Activated CD4-positive, alpha-beta T cell treated with anti-CD3 and anti-CD28 coated beads, Interleukin-2, amount 50 U/mL, for 24 hours (primary cell): ENCODE results near the gene ATP6V1E1.
"Not testable (repeated sequence)": the region's sequence is repeated elsewhere in the genome, so short reads cannot be mapped to it uniquely, and the experiment has no call there.

ENCODE experiments used
- DNase-seq, 2 donors: peaks; one replicate each; pipeline ENCODE4 v3.0.0-alpha.2; 2020; ENCODE audit warnings: low read depth in 1 of 2, low spot score in 1 of 2

The ATP6V1E1 gene

GRCh38 chr22:17628406-17629172, at the start of gene ATP6V1E1:
Gene ATP6V1E1, minus strand, starts transcription at chr22:17628749. Its CDS starts 114 bp downstream, at chr22:17628635.
- DNase-seq: peak; percentile 87 to 94

GRCh38 chr22:17675584-17675983, 47.0 kb upstream of the ATP6V1E1 start:
- DNase-seq: no peak

DNA sequence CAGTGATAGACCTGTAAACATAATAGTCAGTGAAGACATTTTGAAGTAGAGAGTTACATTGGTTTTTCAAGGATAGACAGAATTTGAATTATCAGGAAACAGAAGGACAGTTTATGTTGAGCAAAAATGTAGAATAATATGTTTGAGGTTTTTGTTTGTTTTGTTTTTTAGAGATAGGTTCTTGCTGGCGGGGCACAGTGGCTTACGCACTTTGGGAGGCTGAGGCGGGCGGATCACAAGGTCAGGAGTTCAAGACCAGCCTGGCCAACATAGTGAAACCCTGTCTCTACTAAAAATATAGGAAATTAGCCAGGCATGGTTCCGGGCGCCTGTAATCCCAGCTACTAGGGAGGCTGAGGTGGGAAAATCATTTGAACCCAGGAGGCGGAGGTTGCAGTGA, 45.6 kb upstream of the ATP6V1E1 start:
- DNase-seq: no peak

DNA sequence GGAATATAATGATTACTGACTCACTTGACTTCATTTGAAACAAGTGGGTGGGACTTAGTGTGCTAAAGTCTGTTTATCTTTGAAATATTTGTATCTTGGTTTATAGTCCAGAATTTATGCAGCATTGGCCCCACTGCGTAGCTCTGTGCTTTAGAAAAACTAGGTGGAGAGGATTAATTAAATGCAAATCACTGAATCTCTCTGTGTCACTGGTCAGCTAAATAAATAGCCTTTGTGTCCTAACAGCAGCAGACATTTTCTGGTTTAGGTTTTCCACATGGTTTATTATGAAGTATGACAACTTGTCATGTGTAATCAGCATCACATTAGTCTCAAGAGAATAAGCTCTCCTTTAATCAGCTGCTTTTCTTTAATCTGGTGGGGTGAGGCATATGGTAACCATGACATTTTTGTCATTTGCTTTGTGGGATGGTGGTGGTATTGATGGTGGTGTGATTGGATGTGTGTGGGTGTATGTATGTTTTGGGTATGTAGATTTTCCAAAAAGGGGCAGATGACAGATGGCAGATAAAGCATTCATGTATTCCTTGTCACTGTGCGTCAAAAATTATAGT, 44.0 kb upstream of the ATP6V1E1 start:
- DNase-seq: peak in 1 of 2 donors; percentile 19

DNA sequence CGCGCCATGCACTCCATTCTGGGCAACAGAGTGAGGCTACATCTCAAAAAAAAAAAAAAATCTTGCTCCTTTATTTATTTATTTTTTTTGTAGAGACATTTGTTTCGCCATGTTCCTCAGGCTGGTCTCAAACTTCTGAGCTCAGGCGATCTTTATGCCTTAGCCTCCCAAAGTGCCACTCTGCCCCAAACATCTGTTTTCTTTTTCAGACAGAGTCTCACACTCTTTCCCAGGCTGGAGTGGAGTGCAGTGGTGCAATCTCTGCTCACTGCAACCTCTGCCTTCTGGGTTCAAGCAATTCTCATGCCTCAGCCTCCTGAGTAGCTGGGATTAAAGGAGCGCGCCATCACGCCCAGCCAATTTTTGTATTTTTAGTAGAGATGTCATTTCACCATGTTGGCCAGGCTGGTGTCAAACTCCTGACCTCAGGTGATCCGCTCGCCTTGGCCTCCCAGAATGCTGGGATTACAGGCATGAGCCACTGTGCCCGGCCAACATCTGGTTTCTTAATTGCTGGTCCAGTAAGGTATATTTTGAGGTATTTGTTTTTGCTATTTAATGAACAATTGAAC, 43.1 kb upstream of the ATP6V1E1 start:
- not testable (repeated sequence) for DNase-seq

GRCh38 chr22:17665854-17666253, 37.3 kb upstream of the ATP6V1E1 start:
- no peak for DNase-seq

DNA sequence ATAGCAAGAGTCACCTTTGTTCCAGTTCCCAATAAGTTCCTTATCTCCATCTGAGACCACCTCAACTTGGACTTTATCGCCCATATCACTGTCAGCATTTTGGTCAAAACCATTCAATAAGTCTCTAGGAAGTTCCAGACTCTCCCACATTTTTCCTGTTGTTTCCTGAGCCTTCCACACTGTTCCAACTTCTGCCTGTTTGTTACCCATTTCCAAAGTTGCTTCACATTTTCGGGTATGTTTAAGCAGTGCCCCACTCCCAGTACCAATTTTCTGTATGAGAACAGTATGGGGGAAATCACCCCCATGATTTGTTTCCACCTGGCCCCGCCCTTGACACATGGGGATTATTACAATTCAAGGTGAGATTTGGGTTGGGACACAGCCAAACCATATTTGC, 36.7 kb upstream of the ATP6V1E1 start:
- DNase-seq: no peak

DNA sequence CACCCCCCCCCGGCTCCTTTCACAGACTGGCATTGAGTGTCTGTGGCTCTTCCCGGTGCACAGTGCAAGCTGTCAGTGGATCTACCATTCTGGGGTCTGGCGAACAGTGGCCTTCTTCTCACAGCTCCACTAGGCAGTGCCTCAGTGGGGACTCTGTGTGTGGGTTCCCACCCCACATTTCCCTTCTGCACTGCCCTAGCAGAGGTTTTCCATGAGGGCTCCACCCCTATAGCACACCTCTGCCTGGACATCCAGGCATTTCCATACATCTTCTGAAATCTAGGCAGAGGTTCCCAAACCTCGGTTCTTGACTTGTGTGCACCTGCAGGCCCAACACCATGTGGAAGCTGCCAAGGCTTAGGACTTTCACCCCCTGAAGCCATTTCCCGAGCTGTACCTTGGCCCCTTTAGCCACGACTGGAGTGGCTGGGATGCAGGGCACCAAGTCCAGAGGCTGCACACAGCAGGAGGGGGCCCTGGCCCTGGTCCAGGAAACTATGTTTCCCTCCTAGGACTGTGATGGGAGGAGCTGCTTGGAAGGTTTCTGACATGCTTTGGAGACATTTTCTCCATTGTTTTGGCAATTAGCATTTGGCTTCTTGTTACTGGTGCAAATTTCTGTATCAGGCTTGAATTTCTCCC, 36.0 kb upstream of the ATP6V1E1 start:
- no peak for DNase-seq

DNA sequence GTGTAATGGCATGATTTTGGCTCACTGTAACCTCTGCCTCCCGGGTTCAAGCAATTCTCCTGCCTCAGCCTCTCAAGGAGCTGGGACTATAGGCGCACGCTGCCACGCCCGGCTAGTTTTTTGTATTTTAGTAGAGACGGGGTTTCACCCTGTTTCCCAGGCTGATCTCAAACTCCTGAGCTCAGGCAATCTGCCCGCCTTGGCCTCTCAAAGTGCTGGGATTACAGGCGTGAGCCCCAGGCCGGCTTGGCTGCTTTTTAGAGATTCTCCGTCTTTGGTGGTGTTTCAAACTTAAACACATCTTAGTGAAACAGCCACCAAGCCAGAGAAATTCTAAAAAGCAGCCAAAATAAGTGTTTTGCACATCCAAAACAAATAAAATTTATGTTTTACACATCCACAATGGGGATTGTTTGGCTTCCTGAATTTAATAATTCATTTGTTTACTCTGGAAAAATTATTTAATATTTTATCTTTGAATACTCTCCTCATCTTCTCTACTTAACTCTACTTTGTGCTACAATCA, 28.4 kb upstream of the ATP6V1E1 start:
- DNase-seq: no peak

DNA sequence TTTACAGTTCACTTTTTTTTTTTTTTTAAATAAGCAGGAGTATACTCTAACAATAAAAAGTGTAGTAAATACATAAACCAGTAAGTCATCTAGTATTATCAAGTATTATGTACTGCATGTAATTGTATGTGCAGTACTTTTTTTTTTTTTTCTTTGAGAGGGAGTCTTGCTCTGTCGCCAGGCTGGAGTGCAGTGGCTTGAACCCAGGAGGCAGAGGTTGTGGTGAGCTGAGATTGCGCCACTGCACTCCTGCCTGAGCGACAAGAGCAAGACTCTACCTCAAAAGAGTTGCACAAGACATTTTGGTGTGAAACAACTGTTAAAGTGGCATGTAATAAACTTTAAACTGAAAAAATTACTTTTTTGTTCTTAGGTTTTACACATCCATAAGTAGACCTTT, 26.7 kb upstream of the ATP6V1E1 start:
- no peak for DNase-seq

- no peak for DNase-seq
These were observed 20.0 kb upstream of the ATP6V1E1 start for GRCh38 chr22:17648569-17648968.

GRCh38 chr22:17647991-17648390, 19.4 kb upstream of the ATP6V1E1 start:
- no peak for DNase-seq

DNA sequence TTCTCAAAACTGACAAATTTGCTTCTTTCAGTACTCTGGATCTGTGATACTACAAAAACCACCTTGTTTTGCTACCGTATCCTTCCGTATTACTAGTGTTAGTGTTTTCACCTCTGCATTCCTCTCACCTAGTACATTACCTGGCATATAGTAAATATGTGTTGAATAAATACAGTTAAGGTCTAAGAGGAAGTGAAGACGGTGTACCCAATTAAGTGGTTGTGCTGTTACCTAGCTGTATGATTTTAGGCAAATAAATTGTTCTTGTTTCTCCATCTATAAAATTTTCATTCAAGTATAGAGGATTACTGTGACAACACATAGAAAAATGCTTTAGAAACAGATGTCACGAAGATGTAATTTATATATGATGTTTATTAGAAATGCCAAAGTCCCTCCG, 18.9 kb upstream of the ATP6V1E1 start:
- no peak for DNase-seq

GRCh38 chr22:17642357-17642756, 13.8 kb upstream of the ATP6V1E1 start:
- DNase-seq: not testable (repeated sequence)

DNA sequence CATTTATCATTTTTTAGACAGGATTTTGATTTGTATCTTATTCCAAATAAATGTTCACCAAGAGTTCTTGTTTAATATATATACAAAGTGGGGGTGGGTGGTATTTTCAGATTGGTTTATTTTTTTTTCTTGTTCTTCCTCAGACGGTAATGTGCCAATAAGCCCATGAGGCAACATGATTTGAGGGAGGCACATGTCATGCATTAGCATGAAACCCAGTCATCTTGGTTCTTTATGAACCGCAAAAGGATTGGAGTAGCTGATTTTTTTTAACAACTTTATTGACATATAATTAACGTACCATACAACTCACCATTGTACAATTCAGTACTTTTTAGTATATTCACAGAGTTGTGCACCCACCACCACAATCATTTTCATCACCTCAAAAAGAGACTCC, 12.7 kb upstream of the ATP6V1E1 start:
- DNase-seq: no peak

- peak in 1 of 2 donors; percentile 3 for DNase-seq
These were observed 10.7 kb upstream of the ATP6V1E1 start for GRCh38 chr22:17639247-17639741.

DNA sequence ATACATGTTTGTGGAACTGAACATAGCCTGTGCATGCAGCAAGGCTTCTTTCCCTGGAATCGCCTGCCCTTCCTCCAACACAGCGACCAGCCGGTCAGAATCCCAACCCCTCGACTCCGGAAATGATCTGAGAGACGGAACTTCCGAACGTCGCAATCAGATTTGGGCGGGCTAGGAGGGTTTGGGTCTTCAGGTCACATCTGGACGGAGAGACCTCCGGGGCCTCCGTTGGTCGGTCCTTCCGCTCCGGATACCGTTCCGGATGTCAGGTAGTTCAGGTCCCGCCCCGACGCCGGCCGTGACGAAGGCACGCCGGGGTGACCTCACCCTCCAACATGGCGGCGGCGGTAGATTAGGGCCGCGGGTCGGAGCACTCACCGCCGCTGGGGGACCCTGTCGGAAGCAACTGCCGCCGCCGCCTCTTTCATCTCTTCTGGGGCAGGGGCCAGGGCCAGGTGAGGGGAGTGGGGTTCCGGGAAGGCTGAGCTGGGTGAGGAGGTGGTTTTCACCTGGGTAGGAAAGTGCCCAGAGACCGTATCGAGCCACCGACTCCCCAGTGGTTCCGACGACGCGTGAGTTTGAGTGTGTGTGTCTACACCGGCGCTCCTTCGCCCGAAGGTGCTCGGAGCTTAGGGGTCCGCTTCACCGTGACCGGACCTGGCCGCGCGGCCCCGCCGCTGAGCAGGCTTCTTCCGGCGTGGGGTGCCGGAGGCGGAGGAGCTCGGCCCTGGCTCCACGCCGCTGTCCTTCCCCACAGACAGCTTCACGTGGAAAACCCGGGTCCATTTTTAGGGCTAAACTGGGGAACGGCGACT, 10.1 kb upstream of the ATP6V1E1 start, which contains the start of gene BCL2L13:
Gene BCL2L13, plus strand, starts transcription at position 326 of the 815 bp plus-strand sequence. CDS start 16,955 bp downstream, outside the sequence.
- DNase-seq: peak; percentile 80 to 81

GRCh38 chr22:17638182-17638431, 9.6 kb upstream of the ATP6V1E1 start:
- peak in 1 of 2 donors; percentile 7 for DNase-seq

DNA sequence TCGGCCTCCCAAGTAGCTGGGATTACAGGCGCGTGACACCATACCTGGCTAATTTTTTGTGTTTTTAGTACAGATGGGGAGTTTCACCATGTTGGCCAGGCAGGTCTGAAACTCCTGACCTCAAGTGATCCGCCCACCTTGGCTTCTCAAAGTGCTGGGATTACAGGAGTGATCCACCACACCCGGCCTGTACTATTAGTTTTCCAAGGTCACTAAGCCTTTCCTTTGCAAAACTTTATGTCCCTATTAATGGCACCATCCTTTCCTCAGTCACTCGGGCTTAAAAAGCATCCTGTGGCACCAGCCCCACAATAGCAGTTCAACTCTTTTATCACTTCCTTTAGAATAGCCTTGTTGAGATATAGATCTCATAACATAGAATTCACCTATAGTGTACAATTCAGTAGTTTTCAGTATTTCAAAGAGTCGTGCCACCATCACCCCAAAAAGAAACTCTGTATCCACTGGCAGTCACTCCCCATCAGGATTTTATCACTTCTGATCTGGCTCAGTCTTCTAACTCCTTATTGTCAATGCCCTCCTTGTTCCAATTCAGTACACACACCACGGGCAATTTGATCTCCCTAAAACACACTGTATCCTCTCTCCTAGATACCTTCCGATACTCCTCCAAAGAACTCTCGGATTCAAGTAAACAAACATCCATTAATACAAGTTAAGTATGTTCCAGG, 9.1 kb upstream of the ATP6V1E1 start:
- no peak for DNase-seq

GRCh38 chr22:17636850-17637249, 8.3 kb upstream of the ATP6V1E1 start:
- DNase-seq: not testable (repeated sequence)
